LNCaP clone FGC (cell line): ENCODE data around the gene ZCCHC14.
A peak's percentile ranks its signal among the peaks of the same experiment; 100 is the strongest.

Experiments
- DNase-seq: peaks from one replicate; pipeline ENCODE4 v3.0.0-alpha.2; 2011; ENCODE audit warnings: low read depth
- H3K4me3 ChIP-seq: 2 replicates; pipeline ENCODE4 v1.5.1; 2011; ENCODE audit warnings: mild to moderate bottlenecking, low read depth, low read length, control low read depth
- CTCF ChIP-seq: IDR thresholded peaks from 2 replicates; pipeline ENCODE4 v1.5.1; 2012; ENCODE audit warnings: mild to moderate bottlenecking; ENCODE audit not compliant: control insufficient read depth, insufficient read depth; ENCODE audit errors: extremely low read depth

The ZCCHC14 gene

GRCh38 chr16:87492721-87493607 lies at the start of gene ZCCHC14:
TSS of gene ZCCHC14 (minus strand) at chr16:87493024. CDS start at chr16:87492238, 786 bp downstream.
- no peak for TF ChIP-seq CTCF
- peak; percentile 93 for DNase-seq
- H3K4me3 ChIP-seq: peak within 1 kb of the TSS; percentile 54

DNA sequence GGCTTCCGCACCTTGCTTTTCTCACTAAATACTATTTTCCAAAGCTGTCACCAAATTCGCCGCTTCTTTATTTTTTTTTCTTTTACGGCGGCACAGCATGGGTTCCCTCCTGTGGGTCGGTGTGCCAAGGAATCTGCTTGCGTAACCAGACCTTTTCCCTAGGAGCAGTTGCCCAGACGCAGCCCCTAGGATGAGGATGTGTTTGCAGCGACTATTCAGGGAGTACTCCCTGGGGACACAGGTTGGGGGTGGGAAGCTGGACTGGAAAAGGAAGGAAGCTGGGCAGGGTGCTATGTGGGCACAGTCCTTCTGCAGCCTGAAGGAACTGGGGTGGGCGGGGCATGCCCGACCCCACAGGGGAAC lies 49.0 kb upstream of the ZCCHC14 start:
- no peak for TF ChIP-seq CTCF
- no peak for DNase-seq
- H3K4me3 ChIP-seq: no peak overlapping the region

DNA sequence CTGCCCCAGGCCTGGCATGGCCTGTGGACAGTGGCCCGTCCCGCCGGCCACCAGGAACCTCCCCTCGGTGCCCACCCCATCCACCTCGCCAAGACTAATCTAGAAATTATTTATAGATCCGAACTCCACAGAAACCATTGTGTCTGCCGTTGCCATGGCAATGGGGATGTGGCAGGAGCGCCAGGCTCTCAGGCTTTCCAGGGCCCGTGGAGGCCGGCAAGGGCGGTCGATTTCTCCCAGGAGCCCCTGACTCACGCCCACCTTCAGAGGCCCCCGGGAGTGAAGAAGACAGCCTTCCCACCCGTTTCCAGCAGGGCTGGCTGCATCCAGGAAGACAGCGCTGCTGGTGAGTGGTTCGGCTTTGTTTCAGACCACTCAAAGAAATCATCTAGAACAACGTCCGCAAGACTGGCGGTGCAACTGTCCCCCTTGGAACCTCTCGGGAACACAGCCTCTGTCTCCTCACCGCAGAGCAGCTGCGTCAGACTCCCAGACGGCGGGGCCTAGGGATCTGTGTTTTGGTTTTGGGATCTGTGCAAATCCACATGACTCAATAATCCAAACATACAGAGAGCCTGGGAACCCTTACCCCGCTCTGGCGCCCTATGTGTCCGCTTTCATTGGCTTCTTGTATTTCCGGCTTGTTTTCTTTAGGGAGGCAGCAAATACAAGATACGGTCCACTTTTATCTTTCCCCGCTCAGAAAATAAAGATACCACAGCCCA lies 48.5 kb upstream of the ZCCHC14 start:
- no peak for DNase-seq
- no peak for TF ChIP-seq CTCF
- H3K4me3 ChIP-seq: no peak overlapping the region

DNA sequence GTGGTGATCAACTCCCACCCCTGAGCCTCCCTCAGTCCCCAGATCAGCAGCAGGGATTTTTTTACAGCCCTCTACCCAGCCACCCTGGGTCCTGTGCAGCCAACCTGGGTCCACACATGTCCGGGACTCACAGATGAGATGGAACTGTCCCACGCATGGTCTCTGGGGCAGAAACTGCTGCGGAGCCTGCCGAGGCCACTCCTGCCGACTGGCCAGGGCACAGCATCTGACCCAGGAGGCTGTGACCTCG lies 48.0 kb upstream of the ZCCHC14 start:
- H3K4me3 ChIP-seq: no peak overlapping the region

GRCh38 chr16:87540072-87540896 lies 47.5 kb upstream of the ZCCHC14 start:
- no peak for DNase-seq
- no peak for TF ChIP-seq CTCF

More for the DNA sequence above, 48.0 kb upstream of the ZCCHC14 start:
- no peak for TF ChIP-seq CTCF
- no peak for DNase-seq

GRCh38 chr16:87539113-87539512 lies 46.3 kb upstream of the ZCCHC14 start:
- DNase-seq: no peak
- TF ChIP-seq CTCF: no peak
- H3K4me3 ChIP-seq: no peak overlapping the region

More at GRCh38 chr16:87540072-87540896, 47.5 kb upstream of the ZCCHC14 start:
- no peak overlapping the region for H3K4me3 ChIP-seq
